Smooth muscle cell of the coronary artery (primary cell): Measurements from ENCODE around the gene NPTX2. TPM values are rescaled to one million over a fixed set of nuclear protein-coding genes. Genes with fewer than 3 reads are reported as not detected.

Experiments
- total RNA-seq: library from RNA; depleted of rRNA; stranded (reverse); fragments of >200 nt; gene quantifications from 2 replicates; pipeline ENCODE4 v1.2.3, GENCODE V29; 2014; ENCODE audit warnings: low replicate concordance

NPTX2 gene, protein sequence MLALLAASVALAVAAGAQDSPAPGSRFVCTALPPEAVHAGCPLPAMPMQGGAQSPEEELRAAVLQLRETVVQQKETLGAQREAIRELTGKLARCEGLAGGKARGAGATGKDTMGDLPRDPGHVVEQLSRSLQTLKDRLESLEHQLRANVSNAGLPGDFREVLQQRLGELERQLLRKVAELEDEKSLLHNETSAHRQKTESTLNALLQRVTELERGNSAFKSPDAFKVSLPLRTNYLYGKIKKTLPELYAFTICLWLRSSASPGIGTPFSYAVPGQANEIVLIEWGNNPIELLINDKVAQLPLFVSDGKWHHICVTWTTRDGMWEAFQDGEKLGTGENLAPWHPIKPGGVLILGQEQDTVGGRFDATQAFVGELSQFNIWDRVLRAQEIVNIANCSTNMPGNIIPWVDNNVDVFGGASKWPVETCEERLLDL
- 0.15 and 6.0 TPM in 2 replicates for total RNA-seq

DNA sequence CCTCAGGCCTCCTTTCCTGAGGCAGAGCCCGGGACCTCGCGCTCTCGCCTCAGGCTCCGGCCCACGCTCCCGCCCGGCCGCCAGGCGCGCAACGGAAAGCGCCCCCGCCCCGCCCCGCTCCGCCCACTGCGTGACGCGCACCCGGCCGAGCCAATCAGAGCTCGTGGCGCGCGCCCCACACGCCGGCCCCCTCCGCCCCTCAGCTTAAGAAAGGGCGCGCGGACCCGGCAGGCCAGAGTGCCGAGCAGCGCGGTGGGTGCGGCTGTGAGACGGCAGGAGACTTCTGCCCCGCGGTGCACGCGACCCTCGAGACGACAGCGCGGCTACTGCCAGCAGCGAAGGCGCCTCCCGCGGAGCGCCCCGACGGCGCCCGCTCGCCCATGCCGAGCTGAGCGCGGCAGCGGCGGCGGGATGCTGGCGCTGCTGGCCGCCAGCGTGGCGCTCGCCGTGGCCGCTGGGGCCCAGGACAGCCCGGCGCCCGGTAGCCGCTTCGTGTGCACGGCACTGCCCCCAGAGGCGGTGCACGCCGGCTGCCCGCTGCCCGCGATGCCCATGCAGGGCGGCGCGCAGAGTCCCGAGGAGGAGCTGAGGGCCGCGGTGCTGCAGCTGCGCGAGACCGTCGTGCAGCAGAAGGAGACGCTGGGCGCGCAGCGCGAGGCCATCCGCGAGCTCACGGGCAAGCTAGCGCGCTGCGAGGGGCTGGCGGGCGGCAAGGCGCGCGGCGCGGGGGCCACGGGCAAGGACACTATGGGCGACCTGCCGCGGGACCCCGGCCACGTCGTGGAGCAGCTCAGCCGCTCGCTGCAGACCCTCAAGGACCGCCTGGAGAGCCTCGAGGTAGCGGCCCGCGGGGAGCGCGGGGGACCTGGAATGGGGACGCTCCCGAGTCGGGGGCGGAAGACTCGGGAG, at the start of gene NPTX2:
NPTX2 (plus strand) TSS at position 235 of the 909 bp plus-strand sequence; CDS start at position 412, 177 bp downstream.

Other genes starting within 250 kb of the NPTX2 start
- 0.82 and 3.5 TPM in 2 replicates for gene BAIAP2L1, start 216.2 kb upstream of the NPTX2 start, total RNA-seq